Lower leg skin (tissue), 4 donors: ENCODE measurements around the gene KIF13A. TPM values are rescaled to one million over a fixed set of nuclear protein-coding genes. Genes with fewer than 3 reads are reported as not detected.
"Not testable (repeated sequence)": the region's sequence is repeated elsewhere in the genome, so short reads cannot be mapped to it uniquely, and the experiment has no call there.

Experiments
- DNase-seq, 2 donors: peaks; one replicate each; pipeline ENCODE4 v3.0.0-alpha.2; 2019; ENCODE audit warnings: low spot score in 2 of 2
- H3K4me3 ChIP-seq: fragments of 200-600 bp; sonication (generic); 2 replicates; pipeline ENCODE4 v1.5.1; 2017; ENCODE audit warnings: mild to moderate bottlenecking, low read depth; ENCODE audit not compliant: poor library complexity, severe bottlenecking
- POLR2A ChIP-seq, 2 donors: fragments of 450-650 bp; IDR thresholded peaks; one replicate each; pipeline ENCODE4 v1.6.1; 2016 to 2017; ENCODE audit warnings: antibody characterized with exemption in 2 of 2, mild to moderate bottlenecking in 1 of 2, moderate library complexity in 1 of 2
- WGBS, 2 donors: methylation state at CpG; one replicate each; pipeline ENCODE4 v1.1.5; 2018; 5-methylcytosine and 5-hydroxymethylcytosine counted together
- intact Hi-C: fragments of 100-400 bp; cut with DNase I; formaldehyde crosslinking; loops from one replicate; pipeline ENCODE4 v1.15.0; 2023; ENCODE audit warnings: low total_unique reads
- total RNA-seq, 4 donors: library from RNA; depleted of rRNA; stranded (reverse); fragments of >200 nt; gene quantifications; one replicate each; pipeline ENCODE4 v1.1.0, GENCODE V29; 2016
- TF ChIP-seq, protein P1 (sequence below), 3 donors: fragments of 450-650 bp; IDR thresholded peaks; one replicate each; pipeline ENCODE4 v1.5.1; 2016; ENCODE audit warnings: antibody characterized with exemption in 3 of 3, mild to moderate bottlenecking in 3 of 3, moderate library complexity in 2 of 3

KIF13A gene
- total RNA-seq, 4 donors from 2014 or later = 54.4 to 88.5 (median 60.6) TPM

- WGBS, 2 donors = 88 to 89% methylated on average over 1 of the region's 1 CpG
- intact Hi-C loops = no loop called here
Observed at GRCh38 chr6:17768881-17769280, 218.6 kb downstream of the KIF13A start.

GRCh38 chr6:17768388-17768787 lies 219.0 kb downstream of the KIF13A start:
- 75 to 82% methylated on average over 3 of the region's 3 CpGs for WGBS, 2 donors
- intact Hi-C loops = no loop called here
- TF ChIP-seq POLR2A (IDR thresholded peaks at IDR 0.05) = no peak
- TF ChIP-seq, protein P1, sequence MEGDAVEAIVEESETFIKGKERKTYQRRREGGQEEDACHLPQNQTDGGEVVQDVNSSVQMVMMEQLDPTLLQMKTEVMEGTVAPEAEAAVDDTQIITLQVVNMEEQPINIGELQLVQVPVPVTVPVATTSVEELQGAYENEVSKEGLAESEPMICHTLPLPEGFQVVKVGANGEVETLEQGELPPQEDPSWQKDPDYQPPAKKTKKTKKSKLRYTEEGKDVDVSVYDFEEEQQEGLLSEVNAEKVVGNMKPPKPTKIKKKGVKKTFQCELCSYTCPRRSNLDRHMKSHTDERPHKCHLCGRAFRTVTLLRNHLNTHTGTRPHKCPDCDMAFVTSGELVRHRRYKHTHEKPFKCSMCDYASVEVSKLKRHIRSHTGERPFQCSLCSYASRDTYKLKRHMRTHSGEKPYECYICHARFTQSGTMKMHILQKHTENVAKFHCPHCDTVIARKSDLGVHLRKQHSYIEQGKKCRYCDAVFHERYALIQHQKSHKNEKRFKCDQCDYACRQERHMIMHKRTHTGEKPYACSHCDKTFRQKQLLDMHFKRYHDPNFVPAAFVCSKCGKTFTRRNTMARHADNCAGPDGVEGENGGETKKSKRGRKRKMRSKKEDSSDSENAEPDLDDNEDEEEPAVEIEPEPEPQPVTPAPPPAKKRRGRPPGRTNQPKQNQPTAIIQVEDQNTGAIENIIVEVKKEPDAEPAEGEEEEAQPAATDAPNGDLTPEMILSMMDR (IDR thresholded peaks at IDR 0.05) = no peak
- no peak for DNase-seq
- H3K4me3 ChIP-seq = no peak overlapping the region

More at GRCh38 chr6:17768881-17769280, 218.6 kb downstream of the KIF13A start:
- TF ChIP-seq, protein P1 (IDR thresholded peaks at IDR 0.05) = no peak
- TF ChIP-seq POLR2A (IDR thresholded peaks at IDR 0.05) = no peak
- no peak for DNase-seq
- no peak overlapping the region for H3K4me3 ChIP-seq

DNA sequence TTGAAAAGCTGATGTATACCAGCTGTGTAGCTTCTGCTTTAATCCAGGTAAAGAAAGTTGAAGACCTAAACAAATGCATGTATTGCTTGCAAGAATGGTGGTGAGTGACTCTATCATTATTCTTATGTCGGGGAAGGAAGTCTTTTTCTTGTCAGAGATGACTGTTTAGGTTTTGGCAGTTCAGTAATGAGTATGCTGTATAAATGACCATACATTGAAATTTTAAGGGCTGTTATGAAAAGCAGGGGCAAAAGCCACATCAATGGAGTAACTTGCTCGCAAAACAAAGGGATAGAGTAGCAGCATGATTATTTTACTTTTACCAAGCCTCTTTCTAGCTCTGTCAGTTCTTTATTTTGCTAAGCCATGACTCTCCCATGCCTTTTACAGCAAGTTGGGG lies 224.8 kb downstream of the KIF13A start:
- TF ChIP-seq, protein P1 (IDR thresholded peaks at IDR 0.05) = no peak
- TF ChIP-seq POLR2A (IDR thresholded peaks at IDR 0.05) = no peak
- no peak overlapping the region for H3K4me3 ChIP-seq
- intact Hi-C loops = no loop called here
- 93 to 96% methylated on average over 2 of the region's 2 CpGs for WGBS, 2 donors
- no peak for DNase-seq

GRCh38 chr6:17758119-17758518 lies 229.3 kb downstream of the KIF13A start:
- H3K4me3 ChIP-seq = no peak overlapping the region
- no peak for TF ChIP-seq POLR2A (IDR thresholded peaks at IDR 0.05)
- WGBS, 2 donors = 90 to 94% methylated on average over 6 of the region's 6 CpGs
- intact Hi-C loops = no loop called here
- DNase-seq = no peak

DNA sequence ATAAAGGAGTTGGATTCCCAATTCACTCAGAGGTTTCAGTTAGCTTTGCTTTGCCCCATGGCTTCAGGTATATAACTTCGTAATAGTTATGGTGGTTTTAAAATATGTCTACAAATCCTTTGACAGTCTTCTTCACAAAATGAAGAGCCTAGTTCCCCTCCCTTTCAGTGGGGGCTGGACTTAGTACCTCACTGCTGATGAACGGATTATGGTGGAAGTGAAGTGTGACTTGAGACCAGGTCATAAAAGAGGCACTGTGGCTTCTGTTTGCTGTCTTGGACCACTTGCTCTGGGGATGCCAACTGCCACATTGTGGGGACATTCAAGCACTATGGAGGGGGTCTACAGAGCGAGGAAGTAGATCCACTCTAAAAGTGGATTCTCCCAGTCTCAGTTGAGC lies 233.2 kb downstream of the KIF13A start:
- 73 to 79% methylated on average over 3 of the region's 3 CpGs for WGBS, 2 donors
- intact Hi-C loops = no loop called here

DNA sequence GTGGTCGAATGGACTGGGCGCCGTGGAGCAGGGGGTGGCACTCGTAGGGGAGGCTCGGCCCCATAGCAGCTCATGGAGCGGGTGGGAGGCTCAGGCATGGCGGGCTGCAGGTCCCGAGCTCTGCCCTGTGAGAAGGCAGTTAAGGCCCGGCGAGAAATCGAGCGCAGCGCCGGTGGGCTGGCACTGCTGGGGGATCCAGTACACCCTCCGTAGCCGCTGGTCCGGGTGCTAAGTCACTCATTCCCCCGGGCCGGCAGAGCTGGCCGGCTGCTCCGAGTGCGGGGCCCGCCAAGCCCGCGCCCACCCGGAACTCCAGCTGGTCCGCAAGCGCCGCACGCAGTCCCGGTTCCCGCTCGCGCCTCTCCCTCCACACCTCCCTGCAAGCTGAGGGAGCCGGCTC lies 242.1 kb downstream of the KIF13A start:
- DNase-seq, intact Hi-C loops: not testable (repeated sequence)
- 97% methylated on average over 28 to 35 of the region's 35 CpGs for WGBS, 2 donors

More for the DNA sequence above, 233.2 kb downstream of the KIF13A start:
- no peak for TF ChIP-seq POLR2A (IDR thresholded peaks at IDR 0.05)
- TF ChIP-seq, protein P1 (IDR thresholded peaks at IDR 0.05) = no peak
- no peak for DNase-seq
- H3K4me3 ChIP-seq = no peak overlapping the region

DNA sequence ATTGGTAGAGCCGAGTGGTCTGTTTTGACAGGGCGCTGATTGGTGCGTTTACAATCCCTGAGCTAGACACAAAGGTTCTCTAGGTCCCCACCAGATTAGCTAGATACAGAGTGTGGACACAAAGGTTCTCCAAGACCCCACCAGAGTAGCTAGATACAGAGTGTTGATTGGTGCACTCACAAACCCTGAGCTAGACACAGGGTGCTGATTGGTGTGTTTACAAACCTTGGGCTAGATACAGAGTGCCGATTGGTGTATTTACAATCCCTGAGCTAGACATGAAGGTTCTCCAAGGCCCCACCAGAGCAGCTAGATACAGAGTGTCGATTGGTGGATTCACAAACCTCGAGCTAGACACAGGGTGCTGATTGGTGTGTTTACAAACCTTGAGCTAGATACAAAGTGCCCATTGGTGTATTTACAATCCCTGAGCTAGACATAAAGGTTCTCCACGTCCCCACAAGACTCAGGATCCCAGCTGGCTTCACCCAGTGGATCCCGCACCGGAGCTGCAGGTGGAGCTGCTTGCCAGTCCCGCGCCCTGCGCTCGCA lies 242.6 kb downstream of the KIF13A start:
- DNase-seq, intact Hi-C loops, H3K4me3 ChIP-seq: not testable (repeated sequence)
- WGBS, 2 donors = 90 to 94% methylated on average over 13 of the region's 13 CpGs

More for the DNA sequence above, 242.1 kb downstream of the KIF13A start:
- H3K4me3 ChIP-seq = not testable (repeated sequence)
